Measurements from ENCODE around the gene ODAD2. TPM values are rescaled to one million over a fixed set of nuclear protein-coding genes. Genes with fewer than 3 reads are reported as not detected.

ODAD2 gene
- total RNA-seq, 1 experiment from 2014 or later = 20.4 TPM

- TF ChIP-seq CTCF (IDR thresholded peaks at IDR 0.05 in 2 of 3, conservative IDR thresholded peaks at IDR 0.05 in 1 of 3; ENCODE audit: borderline replicate concordance in 1 of 3, insufficient read depth in 1 of 3, low read depth in 2 of 3, low read length in 2 of 3) (no peak), EZH2 (IDR thresholded peaks at IDR 0.05) (no peak), EGR1 (IDR thresholded peaks at IDR 0.05; ENCODE audit: low read depth) (no peak), FOSL1 (IDR thresholded peaks at IDR 0.05; ENCODE audit: low read depth) (no peak), JUND (IDR thresholded peaks at IDR 0.05) (no peak), ZBTB33 (IDR thresholded peaks at IDR 0.05; ENCODE audit: extremely low read depth, insufficient replicate concordance, low read length) (no peak), ATF3 (IDR thresholded peaks at IDR 0.05) (no peak), SIN3A (IDR thresholded peaks at IDR 0.05; ENCODE audit: low read depth) (no peak), ZNF274 (IDR thresholded peaks at IDR 0.05; ENCODE audit: low read depth, low read length) (no peak)
- no peaks in the 10 kb centered on the region for H3K9me3 ChIP-seq (ENCODE audit: control insufficient read depth in 1 of 2, insufficient read depth in 1 of 2, low read depth in 1 of 2, low read length in 2 of 2)
- no peaks in the 10 kb centered on the region for H3K9me2 ChIP-seq (ENCODE audit: insufficient read depth)
- no peaks in the 10 kb centered on the region for H3K79me2 ChIP-seq (ENCODE audit: insufficient read depth, low read length)
- H3K4me2 ChIP-seq (ENCODE audit: low read length) = no peak overlapping the region
- no peaks in the 10 kb centered on the region for H3K27me3 ChIP-seq (ENCODE audit: insufficient read depth, low read length)
- ATAC-seq (no peak), DNase-seq (ENCODE audit: low read depth, low spot score) (no peak)
- ChIA-PET CTCF (no interaction called here), RAD21 (ENCODE audit: low non-redundant PET in 1 of 2, low total read pairs in 2 of 2, uncharacterized antibody in 2 of 2, unreplicated experiment in 2 of 2) (no interaction called here), POLR2A (no interaction called here)
- no peak overlapping the region for H3K4me3 ChIP-seq (replicated peaks in 1 of 2; ENCODE audit: low read depth in 1 of 2, low read length in 2 of 2)
- no peaks in the 10 kb centered on the region for H3K36me3 ChIP-seq (ENCODE audit: control insufficient read depth in 1 of 2, insufficient read depth in 2 of 2, low read length in 2 of 2)
- no peak overlapping the region for H3K9ac ChIP-seq (ENCODE audit: low read length)
- H2AFZ ChIP-seq (ENCODE audit: low read depth, low read length, poor library complexity, severe bottlenecking) = no peak overlapping the region
- intact Hi-C loops (cut with micrococcal nuclease) = no loop called here
- BruUV-seq (replicated peaks) = no TSS peak
- no peak overlapping the region for H3K27ac ChIP-seq (ENCODE audit: low read depth, low read length)
- no peaks in the 10 kb centered on the region for H4K20me1 ChIP-seq (ENCODE audit: insufficient read depth)
- 0 out of 4 replicates have a peak, but pooled peaks cover 0 to 3% of the 10 kb centered on the region in 2 experiments for H3K4me1 ChIP-seq (ENCODE audit: control insufficient read depth in 1 of 2, insufficient read depth in 2 of 2, low read length in 2 of 2)
Measured at GRCh38 chr10:28043941-28044340, 45.1 kb upstream of the ODAD2 start.

All from HCT116 (cell line).